Panc1 (cell line): ENCODE measurements around the gene ZNF428.

Source experiments
- POLR2AphosphoS5 ChIP-seq: IDR thresholded peaks from 2 replicates; pipeline ENCODE4 v1.6.1; 2012; ENCODE audit warnings: mild to moderate bottlenecking, low read depth, low read length, moderate library complexity
- REST ChIP-seq, 2 experiments: IDR thresholded peaks; 2 replicates each; pipeline ENCODE4 v1.6.1; 2011 to 2012; ENCODE audit warnings: low read depth in 2 of 2, control low read depth in 1 of 2, low read length in 1 of 2, mild to moderate bottlenecking in 1 of 2, moderate library complexity in 1 of 2; ENCODE audit not compliant: insufficient read depth in 1 of 2
- TCF7L2 ChIP-seq: IDR thresholded peaks from 2 replicates; pipeline ENCODE4 v1.6.1; 2011; ENCODE audit warnings: mild to moderate bottlenecking, low read depth, low read length, inconsistent platforms
- TF ChIP-seq, protein P1 (sequence below): fragments of 450-650 bp; IDR thresholded peaks from 2 replicates; pipeline ENCODE4 v1.5.1; 2017; ENCODE audit warnings: mild to moderate bottlenecking

DNA sequence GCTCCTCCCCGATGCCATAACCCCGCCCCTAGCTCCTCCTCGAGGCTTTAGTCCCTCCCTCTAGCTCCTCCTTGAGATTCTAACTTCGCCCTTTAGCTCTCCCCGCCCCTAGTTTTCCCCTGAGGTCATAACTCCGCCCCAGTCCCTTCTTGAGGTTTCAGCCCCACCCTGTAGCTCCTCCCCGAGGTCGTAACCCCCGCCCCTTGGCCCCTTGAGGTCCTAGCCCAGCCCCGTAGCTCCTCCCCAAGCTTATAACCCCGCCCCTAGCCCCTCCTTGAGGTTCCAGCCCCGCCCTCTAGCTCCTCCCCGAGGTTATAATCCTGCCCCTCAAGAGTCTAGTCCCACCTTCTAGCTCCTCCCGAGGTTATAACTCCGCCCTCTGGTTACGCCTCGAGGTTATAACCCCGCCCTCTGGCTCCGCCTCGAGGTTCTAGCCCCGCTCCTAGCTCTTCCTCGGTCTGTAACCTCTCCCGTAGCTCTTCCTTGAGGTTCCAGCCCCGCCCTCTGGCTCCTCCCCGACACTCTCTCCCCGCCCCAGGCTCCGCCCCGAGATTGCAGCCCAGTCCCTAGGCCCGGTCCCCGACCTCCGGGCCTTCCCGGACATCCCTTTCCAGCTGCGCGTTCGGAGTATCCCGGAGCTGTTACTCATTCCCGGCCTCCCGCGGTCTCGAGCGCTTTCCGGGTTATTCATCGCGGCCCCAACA is 49.1 kb upstream of the ZNF428 start:
- TF ChIP-seq, protein P1, sequence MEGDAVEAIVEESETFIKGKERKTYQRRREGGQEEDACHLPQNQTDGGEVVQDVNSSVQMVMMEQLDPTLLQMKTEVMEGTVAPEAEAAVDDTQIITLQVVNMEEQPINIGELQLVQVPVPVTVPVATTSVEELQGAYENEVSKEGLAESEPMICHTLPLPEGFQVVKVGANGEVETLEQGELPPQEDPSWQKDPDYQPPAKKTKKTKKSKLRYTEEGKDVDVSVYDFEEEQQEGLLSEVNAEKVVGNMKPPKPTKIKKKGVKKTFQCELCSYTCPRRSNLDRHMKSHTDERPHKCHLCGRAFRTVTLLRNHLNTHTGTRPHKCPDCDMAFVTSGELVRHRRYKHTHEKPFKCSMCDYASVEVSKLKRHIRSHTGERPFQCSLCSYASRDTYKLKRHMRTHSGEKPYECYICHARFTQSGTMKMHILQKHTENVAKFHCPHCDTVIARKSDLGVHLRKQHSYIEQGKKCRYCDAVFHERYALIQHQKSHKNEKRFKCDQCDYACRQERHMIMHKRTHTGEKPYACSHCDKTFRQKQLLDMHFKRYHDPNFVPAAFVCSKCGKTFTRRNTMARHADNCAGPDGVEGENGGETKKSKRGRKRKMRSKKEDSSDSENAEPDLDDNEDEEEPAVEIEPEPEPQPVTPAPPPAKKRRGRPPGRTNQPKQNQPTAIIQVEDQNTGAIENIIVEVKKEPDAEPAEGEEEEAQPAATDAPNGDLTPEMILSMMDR, result no peak
- TF ChIP-seq REST (IDR thresholded peaks at IDR 0.05; ENCODE audit: insufficient read depth in 1 of 2, low read depth in 2 of 2, low read length in 1 of 2) (no peak), POLR2AphosphoS5 (no peak), TCF7L2 (no peak)
